Fibroblast of lung (primary cell): ENCODE measurements around the gene ARMC2. TPM values are rescaled to one million over a fixed set of nuclear protein-coding genes. Genes with fewer than 3 reads are reported as not detected.

Experiments
- DNase-seq, 2 donors: peaks; one replicate each; pipeline versions ENCODE4 v3.0.0 to v3.0.0-alpha.2; 2010; ENCODE audit warnings: low read depth in 2 of 2
- H2AFZ ChIP-seq: 2 replicates; pipeline ENCODE4 v1.5.1; 2012; ENCODE audit warnings: low read length, control low read depth, inconsistent platforms
- H3K27ac ChIP-seq: 2 replicates; pipeline ENCODE4 v1.5.1; 2011; ENCODE audit warnings: low read length, control low read depth; ENCODE audit not compliant: insufficient read depth
- H3K27me3 ChIP-seq: 2 replicates; pipeline ENCODE4 v1.5.1; 2011; ENCODE audit warnings: mild to moderate bottlenecking, low read length; ENCODE audit not compliant: control insufficient read depth, insufficient read depth
- H3K36me3 ChIP-seq: 2 replicates; pipeline ENCODE4 v1.5.1; 2011; ENCODE audit warnings: low read length; ENCODE audit not compliant: control insufficient read depth, insufficient read depth
- H3K4me1 ChIP-seq: 2 replicates; pipeline ENCODE4 v1.5.1; 2011; ENCODE audit warnings: low read length; ENCODE audit not compliant: control insufficient read depth, insufficient read depth; ENCODE audit errors: extremely low read depth
- H3K4me2 ChIP-seq: 2 replicates; pipeline ENCODE4 v1.5.1; 2011; ENCODE audit warnings: low read length, control low read depth; ENCODE audit not compliant: insufficient read depth; ENCODE audit errors: extremely low read depth
- H3K4me3 ChIP-seq, 4 experiments: fragments of 200-600 bp in 1 of 4; sonication (generic) in 1 of 4; replicated peaks in 1 of 4; 2 replicates each; pipeline ENCODE4 v1.5.1; 2011 to 2016; ENCODE audit warnings: low read length in 4 of 4, low read depth in 3 of 4, mild to moderate bottlenecking in 3 of 4, control low read depth in 2 of 4, inconsistent platforms in 1 of 4, mixed read lengths in 1 of 4; ENCODE audit not compliant: insufficient read depth in 1 of 4; ENCODE audit errors: control extremely low read depth in 1 of 4
- H3K79me2 ChIP-seq: 2 replicates; pipeline ENCODE4 v1.5.1; 2012; ENCODE audit warnings: mild to moderate bottlenecking, low read length, inconsistent platforms; ENCODE audit not compliant: control insufficient read depth, insufficient read depth
- H3K9ac ChIP-seq: 2 replicates; pipeline ENCODE4 v1.5.1; 2011; ENCODE audit warnings: mild to moderate bottlenecking, low read length, control low read depth; ENCODE audit not compliant: insufficient read depth
- H3K9me3 ChIP-seq: 2 replicates; pipeline ENCODE4 v1.5.1; 2012; ENCODE audit warnings: low read depth, low read length; ENCODE audit not compliant: control insufficient read depth, insufficient read depth
- H4K20me1 ChIP-seq: 2 replicates; pipeline ENCODE4 v1.5.1; 2011; ENCODE audit warnings: low read length; ENCODE audit not compliant: control insufficient read depth, insufficient read depth; ENCODE audit errors: extremely low read depth
- EZH2 ChIP-seq: IDR thresholded peaks from 2 replicates; pipeline ENCODE4 v1.5.1; 2012; ENCODE audit warnings: low read length, control low read depth, mild to moderate bottlenecking; ENCODE audit errors: missing control alignments
- polyA minus RNA-seq: library from RNA; depleted of rRNA, polyadenylated mRNA; stranded (reverse); fragments of >200 nt; gene quantifications from 2 replicates; pipeline ENCODE4 v1.2.3, GENCODE V29; 2011; ENCODE audit warnings: low replicate concordance
- polyA plus RNA-seq, 2 donors: library from polyadenylated mRNA; depleted of rRNA in 1 of 2; stranded (reverse) in 1 of 2; unstranded in 1 of 2; fragments of >200 nt; gene quantifications; 2 replicates each; pipeline ENCODE4 v1.2.1, GENCODE V29; 2011 to 2012; ENCODE audit warnings: missing spikeins in 1 of 2
- total RNA-seq: library from RNA; depleted of rRNA; stranded (reverse); fragments of >200 nt; gene quantifications from 2 replicates; pipeline ENCODE4 v1.2.1, GENCODE V29; 2014
- TF ChIP-seq, protein P1 (sequence below), 2 donors: IDR thresholded peaks in 1 of 2; conservative IDR thresholded peaks in 1 of 2; 1 replicate in 1 of 2; 2 replicates in 1 of 2; pipeline ENCODE4 v1.5.1; 2011 to 2012; ENCODE audit warnings: low read length in 2 of 2, control low read depth in 1 of 2, inconsistent platforms in 1 of 2, low read depth in 1 of 2, mild to moderate bottlenecking in 1 of 2

The ARMC2 gene, protein sequence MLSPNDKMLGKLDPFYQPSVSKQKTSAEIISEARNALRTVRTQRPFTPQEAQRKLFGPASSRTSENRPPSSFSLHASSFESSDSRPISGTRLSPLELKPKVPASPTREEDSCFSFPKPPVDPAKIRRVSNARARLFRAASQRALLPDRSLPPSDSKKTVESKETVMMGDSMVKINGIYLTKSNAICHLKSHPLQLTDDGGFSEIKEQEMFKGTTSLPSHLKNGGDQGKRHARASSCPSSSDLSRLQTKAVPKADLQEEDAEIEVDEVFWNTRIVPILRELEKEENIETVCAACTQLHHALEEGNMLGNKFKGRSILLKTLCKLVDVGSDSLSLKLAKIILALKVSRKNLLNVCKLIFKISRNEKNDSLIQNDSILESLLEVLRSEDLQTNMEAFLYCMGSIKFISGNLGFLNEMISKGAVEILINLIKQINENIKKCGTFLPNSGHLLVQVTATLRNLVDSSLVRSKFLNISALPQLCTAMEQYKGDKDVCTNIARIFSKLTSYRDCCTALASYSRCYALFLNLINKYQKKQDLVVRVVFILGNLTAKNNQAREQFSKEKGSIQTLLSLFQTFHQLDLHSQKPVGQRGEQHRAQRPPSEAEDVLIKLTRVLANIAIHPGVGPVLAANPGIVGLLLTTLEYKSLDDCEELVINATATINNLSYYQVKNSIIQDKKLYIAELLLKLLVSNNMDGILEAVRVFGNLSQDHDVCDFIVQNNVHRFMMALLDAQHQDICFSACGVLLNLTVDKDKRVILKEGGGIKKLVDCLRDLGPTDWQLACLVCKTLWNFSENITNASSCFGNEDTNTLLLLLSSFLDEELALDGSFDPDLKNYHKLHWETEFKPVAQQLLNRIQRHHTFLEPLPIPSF
- total RNA-seq (1.8 and 4.0 TPM in 2 replicates), polyA plus RNA-seq (2.8 and 6.2 TPM in 2 replicates), polyA minus RNA-seq (not detected in 2 replicates)
- polyA plus RNA-seq (2012), result 1.6 and 3.3 TPM in 2 replicates

DNA sequence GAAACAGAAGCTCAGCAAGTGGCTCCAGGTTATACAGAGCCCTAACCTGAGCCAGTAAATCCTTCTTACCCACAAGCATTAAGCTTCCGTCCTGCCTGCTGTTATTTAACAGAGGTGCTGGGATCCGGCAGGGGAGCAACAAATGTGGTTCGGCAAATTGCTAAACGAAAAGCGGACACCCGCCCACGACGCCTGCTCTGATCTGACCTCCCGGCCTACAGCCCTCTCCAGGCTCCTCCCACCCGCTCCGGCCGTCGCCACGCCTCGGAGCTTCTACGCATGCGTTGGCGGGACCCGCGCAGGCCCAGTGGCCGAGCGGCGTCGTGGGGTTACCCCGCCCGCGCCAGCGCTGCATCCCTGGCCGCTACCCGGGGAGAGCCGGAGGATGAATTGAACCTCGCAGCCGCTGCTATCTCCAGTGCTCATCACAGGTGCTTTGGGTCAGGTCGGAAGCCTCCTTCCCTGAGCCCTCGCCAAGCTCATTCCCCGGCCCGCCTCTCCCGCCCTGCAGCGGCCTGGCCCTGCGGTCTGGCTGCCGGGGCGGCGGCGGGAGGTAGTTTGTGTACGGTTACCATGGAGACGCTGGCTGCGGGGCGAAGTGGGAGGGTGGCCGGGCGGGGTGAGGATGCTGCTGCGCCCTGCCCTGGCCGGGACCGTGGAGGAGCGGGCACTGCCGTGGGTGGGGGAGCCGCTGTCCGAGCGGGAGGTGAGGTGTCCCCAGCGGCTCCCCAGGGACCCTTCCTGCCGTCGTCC is at the start of gene ARMC2:
Gene ARMC2 (plus strand): TSS at position 307 of the 753 bp plus-strand sequence. CDS start 5,846 bp downstream, outside the sequence.
- Histone ChIP-seq H3K27ac (peak within 1 kb of the TSS; percentile 83), H3K79me2 (no peaks in the 10 kb centered on the region), H3K9me3 (no peaks in the 10 kb centered on the region), H4K20me1 (no peaks in the 10 kb centered on the region), H3K4me2 (peak within 1 kb of the TSS; percentile 89), H3K27me3 (no peaks in the 10 kb centered on the region), H3K9ac (peak within 1 kb of the TSS; percentile 95), H3K4me3 (peak within 1 kb of the TSS; percentile 54 to 80 (median 72)), H3K4me1 (no peaks in the 10 kb centered on the region), H3K36me3 (no peaks in the 10 kb centered on the region), H2AFZ (peak within 1 kb of the TSS; percentile 91)
- DNase-seq, result peak; percentile 81 to 83
- TF ChIP-seq EZH2, result no peak
- TF ChIP-seq, protein P1, sequence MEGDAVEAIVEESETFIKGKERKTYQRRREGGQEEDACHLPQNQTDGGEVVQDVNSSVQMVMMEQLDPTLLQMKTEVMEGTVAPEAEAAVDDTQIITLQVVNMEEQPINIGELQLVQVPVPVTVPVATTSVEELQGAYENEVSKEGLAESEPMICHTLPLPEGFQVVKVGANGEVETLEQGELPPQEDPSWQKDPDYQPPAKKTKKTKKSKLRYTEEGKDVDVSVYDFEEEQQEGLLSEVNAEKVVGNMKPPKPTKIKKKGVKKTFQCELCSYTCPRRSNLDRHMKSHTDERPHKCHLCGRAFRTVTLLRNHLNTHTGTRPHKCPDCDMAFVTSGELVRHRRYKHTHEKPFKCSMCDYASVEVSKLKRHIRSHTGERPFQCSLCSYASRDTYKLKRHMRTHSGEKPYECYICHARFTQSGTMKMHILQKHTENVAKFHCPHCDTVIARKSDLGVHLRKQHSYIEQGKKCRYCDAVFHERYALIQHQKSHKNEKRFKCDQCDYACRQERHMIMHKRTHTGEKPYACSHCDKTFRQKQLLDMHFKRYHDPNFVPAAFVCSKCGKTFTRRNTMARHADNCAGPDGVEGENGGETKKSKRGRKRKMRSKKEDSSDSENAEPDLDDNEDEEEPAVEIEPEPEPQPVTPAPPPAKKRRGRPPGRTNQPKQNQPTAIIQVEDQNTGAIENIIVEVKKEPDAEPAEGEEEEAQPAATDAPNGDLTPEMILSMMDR (conservative IDR thresholded peaks at IDR 0.05 in 1 of 2, IDR thresholded peaks at IDR 0.05 in 1 of 2; ENCODE audit: low read depth in 1 of 2, low read length in 2 of 2), result no peak

DNA sequence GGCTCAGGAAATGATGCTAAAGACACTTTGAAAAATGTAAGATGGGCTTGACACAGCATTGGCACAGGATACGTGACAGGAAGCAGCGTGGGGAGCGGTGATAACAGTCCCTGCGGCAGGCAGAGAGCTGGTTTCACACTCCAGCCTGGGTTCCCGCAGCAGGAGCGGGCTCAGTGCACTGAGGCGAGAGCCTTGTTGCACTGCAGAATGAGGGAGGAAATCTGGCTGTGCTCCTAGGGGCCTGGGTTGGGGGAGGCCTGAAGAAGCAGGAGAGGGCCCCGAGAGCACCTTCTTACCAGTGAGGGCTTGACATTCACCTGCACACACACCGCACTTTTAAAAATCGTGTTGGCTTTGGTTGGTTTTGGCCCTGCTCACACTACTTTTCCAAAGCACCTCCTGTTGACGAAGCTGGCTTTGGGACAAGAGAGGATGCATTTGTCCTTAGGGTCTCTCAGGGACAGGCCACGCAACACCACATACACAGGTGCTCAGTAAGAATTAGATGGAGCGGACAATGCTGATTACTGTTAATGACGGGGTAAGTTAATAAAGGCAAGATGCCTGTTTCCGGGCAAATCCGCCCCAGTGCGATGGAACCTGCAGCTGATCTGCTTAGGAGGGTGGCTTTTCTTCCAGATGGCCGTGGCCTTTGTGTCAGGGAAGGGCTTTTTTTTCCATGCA is 49.4 kb upstream of the ARMC2 start:
- no peaks in the 10 kb centered on the region for H3K9me3 ChIP-seq
- H3K4me1 ChIP-seq, result no peaks in the 10 kb centered on the region
- no peak for DNase-seq
- no peak overlapping the region for H3K9ac ChIP-seq
- no peaks in the 10 kb centered on the region for H3K79me2 ChIP-seq
- no peak overlapping the region for H2AFZ ChIP-seq
- no peak overlapping the region for H3K4me3 ChIP-seq
- H4K20me1 ChIP-seq, result no peaks in the 10 kb centered on the region
- no peak overlapping the region for H3K27ac ChIP-seq
- no peaks in the 10 kb centered on the region for H3K36me3 ChIP-seq
- no peaks in the 10 kb centered on the region for H3K27me3 ChIP-seq
- no peak for TF ChIP-seq EZH2
- TF ChIP-seq, protein P1 (conservative IDR thresholded peaks at IDR 0.05 in 1 of 2, IDR thresholded peaks at IDR 0.05 in 1 of 2; ENCODE audit: low read depth in 1 of 2, low read length in 2 of 2), result no peak
- H3K4me2 ChIP-seq, result no peak overlapping the region
